ENCODE results near the gene GOLGA6L10.
"Not testable (repeated sequence)": the region's sequence is repeated elsewhere in the genome, so short reads cannot be mapped to it uniquely, and the experiment has no call there.

DNA sequence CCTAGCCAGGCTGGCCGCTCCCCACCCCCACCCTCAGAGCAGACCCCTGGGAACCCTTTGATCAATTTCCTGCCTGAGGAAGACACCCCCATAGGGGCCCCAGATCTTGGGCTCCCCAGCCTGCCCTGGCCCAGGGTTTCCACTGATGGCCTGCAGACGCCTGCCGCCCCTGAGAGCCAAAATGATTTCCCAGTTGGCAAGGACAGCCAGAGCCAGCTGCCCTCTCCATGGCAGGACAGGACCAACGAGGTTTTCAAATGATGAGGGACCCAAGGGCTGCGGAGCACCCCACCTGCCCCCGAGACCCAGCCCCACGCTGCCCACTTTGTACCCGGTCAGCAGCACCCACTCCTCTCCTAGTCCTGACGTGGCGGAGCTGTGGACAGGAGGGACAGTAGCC is 21.9 kb downstream of the GOLGA6L10 start:
- TF ChIP-seq, protein P1, sequence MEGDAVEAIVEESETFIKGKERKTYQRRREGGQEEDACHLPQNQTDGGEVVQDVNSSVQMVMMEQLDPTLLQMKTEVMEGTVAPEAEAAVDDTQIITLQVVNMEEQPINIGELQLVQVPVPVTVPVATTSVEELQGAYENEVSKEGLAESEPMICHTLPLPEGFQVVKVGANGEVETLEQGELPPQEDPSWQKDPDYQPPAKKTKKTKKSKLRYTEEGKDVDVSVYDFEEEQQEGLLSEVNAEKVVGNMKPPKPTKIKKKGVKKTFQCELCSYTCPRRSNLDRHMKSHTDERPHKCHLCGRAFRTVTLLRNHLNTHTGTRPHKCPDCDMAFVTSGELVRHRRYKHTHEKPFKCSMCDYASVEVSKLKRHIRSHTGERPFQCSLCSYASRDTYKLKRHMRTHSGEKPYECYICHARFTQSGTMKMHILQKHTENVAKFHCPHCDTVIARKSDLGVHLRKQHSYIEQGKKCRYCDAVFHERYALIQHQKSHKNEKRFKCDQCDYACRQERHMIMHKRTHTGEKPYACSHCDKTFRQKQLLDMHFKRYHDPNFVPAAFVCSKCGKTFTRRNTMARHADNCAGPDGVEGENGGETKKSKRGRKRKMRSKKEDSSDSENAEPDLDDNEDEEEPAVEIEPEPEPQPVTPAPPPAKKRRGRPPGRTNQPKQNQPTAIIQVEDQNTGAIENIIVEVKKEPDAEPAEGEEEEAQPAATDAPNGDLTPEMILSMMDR (conservative IDR thresholded peaks at IDR 0.05; ENCODE audit: low read depth in 2 of 2) = not testable (repeated sequence)
- TF ChIP-seq EZH2 (IDR thresholded peaks at IDR 0.05; ENCODE audit: low read depth, unreplicated experiment); POLR2AphosphoS5 (IDR thresholded peaks at IDR 0.05; ENCODE audit: low read depth); JUNB (IDR thresholded peaks at IDR 0.05; ENCODE audit: unreplicated experiment); ZNF114 (CRISPR knock-in tag; IDR thresholded peaks at IDR 0.05): not testable (repeated sequence)
- TF ChIP-seq, protein P2, sequence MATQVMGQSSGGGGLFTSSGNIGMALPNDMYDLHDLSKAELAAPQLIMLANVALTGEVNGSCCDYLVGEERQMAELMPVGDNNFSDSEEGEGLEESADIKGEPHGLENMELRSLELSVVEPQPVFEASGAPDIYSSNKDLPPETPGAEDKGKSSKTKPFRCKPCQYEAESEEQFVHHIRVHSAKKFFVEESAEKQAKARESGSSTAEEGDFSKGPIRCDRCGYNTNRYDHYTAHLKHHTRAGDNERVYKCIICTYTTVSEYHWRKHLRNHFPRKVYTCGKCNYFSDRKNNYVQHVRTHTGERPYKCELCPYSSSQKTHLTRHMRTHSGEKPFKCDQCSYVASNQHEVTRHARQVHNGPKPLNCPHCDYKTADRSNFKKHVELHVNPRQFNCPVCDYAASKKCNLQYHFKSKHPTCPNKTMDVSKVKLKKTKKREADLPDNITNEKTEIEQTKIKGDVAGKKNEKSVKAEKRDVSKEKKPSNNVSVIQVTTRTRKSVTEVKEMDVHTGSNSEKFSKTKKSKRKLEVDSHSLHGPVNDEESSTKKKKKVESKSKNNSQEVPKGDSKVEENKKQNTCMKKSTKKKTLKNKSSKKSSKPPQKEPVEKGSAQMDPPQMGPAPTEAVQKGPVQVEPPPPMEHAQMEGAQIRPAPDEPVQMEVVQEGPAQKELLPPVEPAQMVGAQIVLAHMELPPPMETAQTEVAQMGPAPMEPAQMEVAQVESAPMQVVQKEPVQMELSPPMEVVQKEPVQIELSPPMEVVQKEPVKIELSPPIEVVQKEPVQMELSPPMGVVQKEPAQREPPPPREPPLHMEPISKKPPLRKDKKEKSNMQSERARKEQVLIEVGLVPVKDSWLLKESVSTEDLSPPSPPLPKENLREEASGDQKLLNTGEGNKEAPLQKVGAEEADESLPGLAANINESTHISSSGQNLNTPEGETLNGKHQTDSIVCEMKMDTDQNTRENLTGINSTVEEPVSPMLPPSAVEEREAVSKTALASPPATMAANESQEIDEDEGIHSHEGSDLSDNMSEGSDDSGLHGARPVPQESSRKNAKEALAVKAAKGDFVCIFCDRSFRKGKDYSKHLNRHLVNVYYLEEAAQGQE (IDR thresholded peaks at IDR 0.05; ENCODE audit: unreplicated experiment) = not testable (repeated sequence)

Data from GM23338 (cell line).